H9 (cell line): ENCODE results near the gene ZDHHC23. TPM values are rescaled to one million over a fixed set of nuclear protein-coding genes. Genes with fewer than 3 reads are reported as not detected.

Experiments
- DNase-seq: peaks from one replicate; pipeline ENCODE4 v3.0.0-alpha.2; 2017
- H2AFZ ChIP-seq: one replicate; pipeline ENCODE4 v1.6.1; 2013; ENCODE audit warnings: mild to moderate bottlenecking, low read length, control low read depth, moderate library complexity
- H2AK5ac ChIP-seq: 2 replicates; pipeline ENCODE4 v1.6.1; 2013; ENCODE audit warnings: low read length, control low read depth, mixed read lengths; ENCODE audit not compliant: insufficient read length
- H2BK120ac ChIP-seq: one replicate; pipeline ENCODE4 v1.6.1; 2013; ENCODE audit warnings: low read depth, mild to moderate bottlenecking, low read length, control low read depth, inconsistent platforms; ENCODE audit not compliant: poor library complexity, severe bottlenecking
- H2BK12ac ChIP-seq: 2 replicates; pipeline ENCODE4 v1.6.1; 2013; ENCODE audit warnings: low read length, control low read depth, mixed read lengths, low read depth; ENCODE audit not compliant: insufficient read length
- H2BK15ac ChIP-seq: 2 replicates; pipeline ENCODE4 v1.6.1; 2013; ENCODE audit warnings: low read depth, low read length, control low read depth
- H2BK20ac ChIP-seq: one replicate; pipeline ENCODE4 v1.6.1; 2013; ENCODE audit warnings: low read depth, mild to moderate bottlenecking, low read length, control low read depth, inconsistent platforms; ENCODE audit not compliant: poor library complexity, severe bottlenecking
- H2BK5ac ChIP-seq: 2 replicates; pipeline ENCODE4 v1.6.1; 2013; ENCODE audit warnings: low read length, control low read depth, mixed read lengths; ENCODE audit not compliant: insufficient read length
- H3K14ac ChIP-seq: 2 replicates; pipeline ENCODE4 v1.6.1; 2013; ENCODE audit warnings: low read length, control low read depth; ENCODE audit not compliant: insufficient read depth
- H3K18ac ChIP-seq: 2 replicates; pipeline ENCODE4 v1.6.1; 2013; ENCODE audit warnings: low read depth, mild to moderate bottlenecking, mixed read lengths, low read length, control low read depth; ENCODE audit not compliant: insufficient read length
- H3K23ac ChIP-seq: 2 replicates; pipeline ENCODE4 v1.6.1; 2013; ENCODE audit warnings: low read length, control low read depth, mixed read lengths, low read depth; ENCODE audit not compliant: insufficient read length
- H3K23me2 ChIP-seq: 2 replicates; pipeline ENCODE4 v1.6.1; 2013; ENCODE audit warnings: low read depth, mild to moderate bottlenecking, mixed read lengths, low read length, control low read depth; ENCODE audit not compliant: insufficient read length, poor library complexity, severe bottlenecking
- H3K27ac ChIP-seq: 2 replicates; pipeline ENCODE4 v1.5.1; 2013; ENCODE audit warnings: low read length, control low read depth, mixed read lengths, low read depth; ENCODE audit not compliant: insufficient read length
- H3K27me3 ChIP-seq: 2 replicates; pipeline ENCODE4 v1.6.1; 2013; ENCODE audit warnings: low read length, control low read depth, inconsistent platforms; ENCODE audit not compliant: insufficient read depth
- H3K4ac ChIP-seq: 2 replicates; pipeline ENCODE4 v1.6.1; 2013; ENCODE audit warnings: low read depth, mild to moderate bottlenecking, control low read depth, inconsistent platforms, low read length, moderate library complexity
- H3K4me1 ChIP-seq: 2 replicates; pipeline ENCODE4 v1.6.1; 2013; ENCODE audit warnings: low read length, control low read depth, inconsistent platforms; ENCODE audit not compliant: insufficient read depth
- H3K4me2 ChIP-seq: 2 replicates; pipeline ENCODE4 v1.6.1; 2013; ENCODE audit warnings: low read length, control low read depth, mixed read lengths; ENCODE audit not compliant: insufficient read length, insufficient read depth
- H3K56ac ChIP-seq: 2 replicates; pipeline ENCODE4 v1.6.1; 2013; ENCODE audit warnings: low read depth, mild to moderate bottlenecking, mixed read lengths, low read length, control low read depth; ENCODE audit not compliant: insufficient read length
- H3K79me1 ChIP-seq: 2 replicates; pipeline ENCODE4 v1.6.1; 2013; ENCODE audit warnings: low read depth, mild to moderate bottlenecking, moderate library complexity, low read length, control low read depth, inconsistent platforms; ENCODE audit not compliant: insufficient read depth, poor library complexity, severe bottlenecking
- H3K79me2 ChIP-seq: 2 replicates; pipeline ENCODE4 v1.6.1; 2013; ENCODE audit warnings: low read length, control low read depth, inconsistent platforms; ENCODE audit not compliant: insufficient read depth
- H3K9ac ChIP-seq: 2 replicates; pipeline ENCODE4 v1.6.1; 2013; ENCODE audit warnings: low read length, control low read depth, mixed read lengths; ENCODE audit not compliant: insufficient read length; ENCODE audit errors: extremely low read depth
- H3K9me3 ChIP-seq: one replicate; pipeline ENCODE4 v1.6.1; 2013; ENCODE audit warnings: low read depth, low read length, inconsistent platforms; ENCODE audit not compliant: control insufficient read depth
- H3T11ph ChIP-seq: one replicate; pipeline ENCODE4 v1.6.1; 2013; ENCODE audit warnings: mild to moderate bottlenecking, low read length, control low read depth, inconsistent platforms
- H4K20me1 ChIP-seq: one replicate; pipeline ENCODE4 v1.6.1; 2013; ENCODE audit not compliant: control insufficient read depth, insufficient read length, insufficient read depth
- H4K5ac ChIP-seq: 2 replicates; pipeline ENCODE4 v1.6.1; 2013; ENCODE audit warnings: low read depth, mild to moderate bottlenecking, mixed read lengths, low read length, control low read depth; ENCODE audit not compliant: insufficient read length
- H4K8ac ChIP-seq: replicated peaks from 2 replicates; pipeline ENCODE4 v1.6.1; 2013; ENCODE audit warnings: low read length, control low read depth, mixed read lengths, low read depth; ENCODE audit not compliant: insufficient read length
- H4K91ac ChIP-seq: 2 replicates; pipeline ENCODE4 v1.6.1; 2013; ENCODE audit warnings: low read depth, mild to moderate bottlenecking, moderate library complexity, mixed read lengths, low read length, control low read depth; ENCODE audit not compliant: insufficient read length
- H3K27ac Mint-ChIP-seq, 3 experiments: 2 replicates in 2 of 3; 3 replicates in 1 of 3; pipeline ENCODE4 v1.8.0; 2020 to 2021; ENCODE audit warnings: mixed read lengths in 3 of 3, mild to moderate bottlenecking in 1 of 3, moderate library complexity in 1 of 3
- H3K27me3 Mint-ChIP-seq: 2 replicates; pipeline ENCODE4 v1.8.0; 2021; ENCODE audit warnings: low read depth, mild to moderate bottlenecking, moderate library complexity, mixed read lengths
- H3K36me3 Mint-ChIP-seq, 3 experiments: 2 replicates in 2 of 3; 3 replicates in 1 of 3; pipeline ENCODE4 v1.8.0; 2020 to 2021; ENCODE audit warnings: low read depth in 3 of 3, mixed read lengths in 3 of 3; ENCODE audit not compliant: insufficient read depth in 1 of 3
- H3K4me1 Mint-ChIP-seq, 2 experiments: 2 replicates each; pipeline ENCODE4 v1.8.0; 2020; ENCODE audit warnings: mixed read lengths in 2 of 2
- H3K4me3 Mint-ChIP-seq, 2 experiments: 2 replicates in 1 of 2; 3 replicates in 1 of 2; pipeline ENCODE4 v1.8.0; 2020 to 2021; ENCODE audit warnings: mild to moderate bottlenecking in 2 of 2, mixed read lengths in 2 of 2, moderate library complexity in 1 of 2
- H3K9me3 Mint-ChIP-seq, 2 experiments: 2 replicates in 1 of 2; 3 replicates in 1 of 2; pipeline ENCODE4 v1.8.0; 2020; ENCODE audit warnings: mild to moderate bottlenecking in 2 of 2, mixed read lengths in 2 of 2, moderate library complexity in 1 of 2
- WGBS: extraction: QIAGEN DNeasy Blood & Tissue Kit; methylation state at CpG from one replicate; pipeline ENCODE4 v1.1.7; 2013; ENCODE audit warnings: missing lambda C conversion rate, low lambda C conversion rate, mixed read lengths; ENCODE audit not compliant: insufficient read length; ENCODE audit errors: extremely low coverage; 5-methylcytosine and 5-hydroxymethylcytosine counted together
- total RNA-seq: library from RNA; stranded (reverse); gene quantifications from 2 replicates; pipeline ENCODE4 v1.2.1, GENCODE V29; 2021
- TF ChIP-seq, protein P1 (sequence below): fragments of 200-600 bp; sonication (generic); conservative IDR thresholded peaks from 3 replicates; pipeline ENCODE4 v1.8.0; 2021; ENCODE audit warnings: antibody characterized with exemption, mild to moderate bottlenecking

ZDHHC23 gene
- total RNA-seq, 1 experiment from 2014 or later, result 25.2 TPM

DNA sequence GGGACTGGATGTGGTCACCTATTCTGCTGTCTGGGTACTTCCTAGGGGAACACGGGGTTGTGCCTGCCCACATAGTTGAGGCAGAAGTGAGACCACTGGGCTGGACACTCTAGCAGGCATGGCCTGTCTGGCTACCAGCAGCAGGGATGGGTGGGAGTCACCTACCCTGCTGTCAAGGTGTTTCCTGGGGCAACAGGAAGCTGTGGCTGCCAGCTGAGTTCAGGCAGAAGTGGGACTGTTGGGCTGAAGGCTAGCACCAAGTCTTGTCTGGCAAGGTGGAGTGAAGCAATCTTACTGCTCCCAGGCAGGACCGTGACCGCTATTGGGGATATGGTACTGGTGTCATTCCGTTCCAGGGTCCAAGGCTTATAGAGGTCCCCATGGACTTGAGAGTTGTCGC, 20.3 kb upstream of the ZDHHC23 start:
- H3K4me3 Mint-ChIP-seq, result no peak overlapping the region

More for the DNA sequence above, 20.3 kb upstream of the ZDHHC23 start:
- Histone ChIP-seq H2AFZ (no peak overlapping the region), H3K14ac (peak overlapping the region; percentile 90; the same call in 1 of the 2 replicates), H4K91ac (no peak overlapping the region), H3K27me3 (no peaks in the 10 kb centered on the region), H3K4me1 (no peaks in the 10 kb centered on the region; the same call in 1 of the 2 replicates), H4K5ac (peak overlapping the region; percentile 81), H4K8ac (peak overlapping the region; percentile 55), H2BK20ac (no peak overlapping the region), H3K23me2 (no peaks in the 10 kb centered on the region), H3T11ph (no peak overlapping the region), H2BK15ac (no peak overlapping the region), H3K18ac (no peak overlapping the region), H3K4me2 (no peak overlapping the region), H2AK5ac (no peak overlapping the region), H3K9ac (no peak overlapping the region), H3K56ac (no peak overlapping the region), H3K23ac (no peak overlapping the region), H2BK120ac (no peak overlapping the region), H3K9me3 (no peaks in the 10 kb centered on the region), H3K4ac (no peak overlapping the region), H3K79me2 (no peaks in the 10 kb centered on the region), H2BK5ac (no peak overlapping the region), H2BK12ac (no peak overlapping the region), H3K79me1 (no peaks in the 10 kb centered on the region), H4K20me1 (no peaks in the 10 kb centered on the region), H3K27ac (no peak overlapping the region)
- no CpG with 5 or more reads among the region's 5 CpGs for WGBS
- Mint-ChIP-seq H3K4me1 (peaks cover 10 to 11% of the 10 kb centered on the region in 2 experiments), H3K9me3 (peaks cover 16 to 17% of the 10 kb centered on the region in 2 experiments; a peak in 4 of 5 replicates), H3K36me3 (peaks cover 0 to 14% (median 12%) of the 10 kb centered on the region in 3 experiments; a peak in 6 of 7 replicates), H3K27me3 (peaks cover 1% of the 10 kb centered on the region), H3K27ac (no peak overlapping the region)
- no peak for DNase-seq
- TF ChIP-seq, protein P1, sequence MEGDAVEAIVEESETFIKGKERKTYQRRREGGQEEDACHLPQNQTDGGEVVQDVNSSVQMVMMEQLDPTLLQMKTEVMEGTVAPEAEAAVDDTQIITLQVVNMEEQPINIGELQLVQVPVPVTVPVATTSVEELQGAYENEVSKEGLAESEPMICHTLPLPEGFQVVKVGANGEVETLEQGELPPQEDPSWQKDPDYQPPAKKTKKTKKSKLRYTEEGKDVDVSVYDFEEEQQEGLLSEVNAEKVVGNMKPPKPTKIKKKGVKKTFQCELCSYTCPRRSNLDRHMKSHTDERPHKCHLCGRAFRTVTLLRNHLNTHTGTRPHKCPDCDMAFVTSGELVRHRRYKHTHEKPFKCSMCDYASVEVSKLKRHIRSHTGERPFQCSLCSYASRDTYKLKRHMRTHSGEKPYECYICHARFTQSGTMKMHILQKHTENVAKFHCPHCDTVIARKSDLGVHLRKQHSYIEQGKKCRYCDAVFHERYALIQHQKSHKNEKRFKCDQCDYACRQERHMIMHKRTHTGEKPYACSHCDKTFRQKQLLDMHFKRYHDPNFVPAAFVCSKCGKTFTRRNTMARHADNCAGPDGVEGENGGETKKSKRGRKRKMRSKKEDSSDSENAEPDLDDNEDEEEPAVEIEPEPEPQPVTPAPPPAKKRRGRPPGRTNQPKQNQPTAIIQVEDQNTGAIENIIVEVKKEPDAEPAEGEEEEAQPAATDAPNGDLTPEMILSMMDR, result no peak
